ENCODE data around the gene STX16. TPM values are rescaled to one million over a fixed set of nuclear protein-coding genes. Genes with fewer than 3 reads are reported as not detected.
"Not testable (repeated sequence)": the region's sequence is repeated elsewhere in the genome, so short reads cannot be mapped to it uniquely, and the experiment has no call there.

STX16 gene
- total RNA-seq, 1 experiment from 2014 or later: 21.4 TPM

DNA sequence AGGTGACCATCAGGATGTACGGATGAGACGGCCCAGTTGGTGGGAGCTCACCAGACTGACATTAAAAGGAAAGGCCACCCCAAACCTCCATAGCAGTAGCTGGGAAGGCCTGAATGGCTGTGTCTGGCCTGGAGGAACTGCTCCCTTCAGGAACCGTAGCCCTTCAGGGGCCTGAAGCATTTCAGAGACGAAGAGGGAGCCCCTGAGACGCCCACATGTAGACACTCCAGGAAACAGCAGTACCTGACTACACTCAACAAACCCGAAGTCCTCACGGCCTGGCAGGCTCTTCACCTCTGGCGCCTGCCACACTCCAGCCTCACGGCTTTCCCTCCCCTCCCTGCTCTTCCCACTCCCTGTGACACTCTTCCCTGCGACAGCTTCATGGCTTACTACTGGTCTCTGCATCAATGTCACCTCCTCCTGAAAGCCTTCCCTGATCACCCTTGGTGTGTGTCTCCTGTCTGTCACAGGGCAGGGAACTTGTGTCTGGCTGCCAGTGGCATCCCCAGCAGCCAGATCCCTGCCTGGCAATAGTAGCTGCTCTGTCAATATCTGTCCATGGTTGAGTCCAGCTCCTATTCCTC, 14.6 kb upstream of the STX16 start:
- no peak for DNase-seq (ENCODE audit: low read depth)

DNA sequence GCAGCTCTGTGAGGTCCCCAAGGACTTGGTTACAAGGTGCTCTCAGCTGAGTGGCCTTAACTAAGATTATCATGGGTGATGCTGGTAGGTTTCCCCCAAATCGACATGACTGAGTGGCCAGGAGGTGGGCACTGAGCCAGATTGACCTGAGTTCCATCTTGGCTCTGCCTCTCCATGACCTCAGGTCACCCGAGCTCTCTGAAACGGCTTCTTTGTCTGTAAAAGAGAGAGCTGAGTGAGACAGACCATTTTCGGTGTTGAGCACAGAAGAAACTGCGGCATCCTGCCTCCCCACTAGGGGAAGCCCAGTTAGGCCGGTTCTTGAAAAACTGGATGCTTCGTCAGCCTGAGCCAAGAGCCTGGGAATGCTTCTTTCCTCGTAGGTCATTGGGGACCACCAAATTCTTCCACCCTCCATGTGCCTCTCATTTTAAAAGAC, 14.1 kb upstream of the STX16 start:
- DNase-seq (ENCODE audit: low read depth): no peak

DNA sequence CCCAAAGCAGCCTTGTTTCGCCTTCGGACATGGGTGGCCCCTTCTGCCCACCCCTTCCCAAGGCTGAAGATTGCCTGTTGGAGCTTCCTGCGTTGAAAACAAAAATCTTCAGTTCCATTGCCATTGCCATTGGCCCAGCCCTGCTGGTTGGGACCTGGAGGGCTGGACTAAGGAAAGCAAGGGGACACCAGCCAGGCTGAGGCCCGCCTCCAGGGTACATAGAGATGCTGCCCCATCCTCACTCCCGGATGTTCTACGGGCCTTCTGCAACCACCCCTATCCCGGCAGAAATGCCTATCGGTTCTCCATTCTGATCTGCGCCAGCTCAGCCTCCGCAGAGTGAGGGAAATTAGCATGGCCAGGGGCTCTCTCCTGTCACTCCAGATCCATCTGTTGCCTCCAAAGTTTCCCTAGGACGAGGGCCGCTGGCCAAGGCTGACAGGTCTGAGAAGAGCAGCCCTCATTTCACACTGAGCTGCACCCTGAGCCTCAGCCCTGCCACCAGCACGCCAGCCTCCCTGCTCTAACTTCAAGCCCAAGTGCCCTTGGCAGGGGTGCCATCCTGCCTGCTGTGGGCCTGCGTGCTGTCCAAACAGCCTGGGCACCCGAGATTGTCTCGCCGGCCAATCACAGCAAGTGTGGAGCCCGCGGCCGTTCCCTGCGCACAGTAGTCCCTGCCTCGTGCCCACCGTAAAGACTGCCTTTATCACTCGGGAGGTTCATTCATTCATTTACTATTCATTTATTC, 13.4 kb upstream of the STX16 start:
- DNase-seq (ENCODE audit: low read depth): no peak

DNA sequence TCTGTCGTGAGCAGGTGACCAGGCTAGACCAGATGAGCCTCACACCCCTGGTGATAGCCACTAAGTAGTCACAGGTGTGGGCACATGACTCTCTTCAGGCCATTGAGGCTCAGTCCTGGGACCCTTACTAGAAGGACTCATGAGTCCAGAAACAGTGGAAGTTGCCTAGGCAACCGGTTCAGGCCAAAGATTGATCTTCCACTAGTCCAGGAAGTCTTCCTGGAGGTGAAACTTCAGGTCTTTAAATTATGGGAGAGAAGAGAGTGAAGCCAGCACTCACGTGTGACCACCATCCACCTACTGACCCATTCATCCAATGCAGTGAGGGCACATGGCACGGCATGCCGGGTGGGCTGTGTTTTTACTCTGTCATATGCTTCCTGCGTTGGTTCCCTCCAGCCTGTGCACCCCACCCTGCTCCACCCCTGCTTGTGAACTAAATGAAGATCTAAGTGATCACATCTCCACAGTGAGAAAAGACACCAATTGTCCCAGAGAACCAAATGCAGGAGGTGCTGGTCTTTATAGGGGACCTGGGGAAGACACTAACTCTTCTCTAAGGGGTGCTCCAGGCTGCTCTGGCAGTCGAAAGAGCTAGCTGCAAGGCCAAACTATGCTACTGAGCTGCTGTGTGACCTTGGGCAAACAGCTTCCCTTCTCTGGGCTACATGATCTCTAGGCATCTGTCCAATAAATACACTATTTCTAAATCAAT, 12.5 kb upstream of the STX16 start:
- no peak for DNase-seq (ENCODE audit: low read depth)

DNA sequence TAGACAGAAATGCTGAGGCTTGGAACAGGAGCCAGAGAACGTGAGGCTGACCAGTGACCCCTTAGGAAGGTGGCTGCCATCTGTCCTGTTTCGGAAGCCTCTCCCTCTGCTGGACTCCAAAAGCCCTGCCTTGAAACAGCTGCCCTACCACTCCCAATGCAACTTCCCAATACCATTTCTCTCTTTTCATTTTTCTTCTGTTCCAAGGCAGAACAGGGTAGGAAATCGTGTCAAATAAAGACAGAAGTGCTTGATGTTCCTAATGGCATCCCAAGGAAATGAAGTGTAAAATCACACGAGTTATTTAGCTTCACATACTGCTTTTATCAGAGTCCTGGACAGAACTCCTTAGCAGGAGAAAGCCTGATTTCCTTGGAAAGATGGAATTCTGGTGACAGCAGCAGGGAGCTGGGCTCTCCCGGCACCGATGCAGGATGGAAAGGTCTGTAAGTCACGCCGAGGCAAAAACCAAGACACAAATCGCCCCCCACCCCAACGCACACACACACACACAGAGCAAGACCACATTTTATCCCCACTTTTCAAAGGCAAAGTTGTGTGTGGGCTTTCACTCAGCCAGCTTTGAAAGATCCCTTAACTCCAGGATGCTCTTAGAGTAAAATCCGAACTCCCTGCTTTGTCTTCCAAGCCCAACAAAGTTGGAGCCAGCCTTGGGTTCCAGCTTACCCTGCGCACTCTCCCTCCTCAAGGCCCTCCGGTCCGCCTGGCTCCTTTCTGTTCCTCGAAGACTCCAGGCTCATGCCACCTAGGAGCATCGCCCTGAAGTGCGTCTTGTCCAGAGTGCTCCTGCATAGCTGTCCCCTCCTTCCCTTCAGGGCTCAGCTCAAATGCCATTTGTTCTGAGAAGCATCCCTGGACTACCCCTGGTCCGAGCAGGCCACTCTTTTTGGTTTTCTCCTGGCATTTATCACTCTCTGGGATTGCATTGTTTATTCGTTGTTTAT, 11.6 kb upstream of the STX16 start:
- DNase-seq (ENCODE audit: low read depth): no peak

DNA sequence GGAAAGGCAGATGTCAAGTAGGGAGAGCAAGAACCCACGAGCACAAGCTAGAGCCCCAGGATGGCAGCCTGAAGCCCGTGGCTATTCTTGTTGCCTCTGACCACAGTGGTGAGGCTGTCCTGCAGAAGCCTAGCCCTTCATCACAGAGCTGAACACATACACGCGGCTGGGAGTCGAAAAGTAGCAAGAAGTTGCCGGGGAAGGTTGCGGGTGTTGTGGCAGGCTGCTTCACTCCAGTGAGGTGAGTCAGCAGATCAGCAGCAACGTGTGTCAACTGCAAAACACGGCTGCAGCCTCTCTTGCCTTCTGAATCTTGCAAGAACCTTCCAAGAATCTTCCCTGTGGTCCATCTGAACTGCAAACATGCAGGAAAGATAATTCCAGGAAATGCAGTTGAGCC, 10.6 kb upstream of the STX16 start:
- peak; percentile 54 for DNase-seq (ENCODE audit: low read depth)

DNA sequence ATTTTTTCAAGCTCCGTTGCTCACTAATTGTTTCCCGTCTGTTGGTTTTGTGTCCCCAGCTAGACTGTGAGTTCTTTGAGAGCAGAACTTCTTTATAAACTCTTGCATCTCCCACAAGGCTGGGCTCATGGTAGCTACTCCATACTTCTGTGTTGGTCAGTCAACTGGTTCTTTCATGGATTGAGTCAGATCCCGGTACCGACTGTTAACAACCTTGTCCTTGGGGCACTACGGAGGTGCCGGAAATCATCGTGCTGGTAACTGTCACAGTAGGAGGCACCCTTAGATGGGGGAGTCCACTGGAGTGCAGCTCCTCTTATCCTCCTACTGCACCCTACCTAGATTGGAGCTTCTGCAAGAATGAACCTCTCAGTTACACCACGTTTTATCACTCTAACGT, 8.6 kb upstream of the STX16 start:
- no peak for DNase-seq (ENCODE audit: low read depth)

DNA sequence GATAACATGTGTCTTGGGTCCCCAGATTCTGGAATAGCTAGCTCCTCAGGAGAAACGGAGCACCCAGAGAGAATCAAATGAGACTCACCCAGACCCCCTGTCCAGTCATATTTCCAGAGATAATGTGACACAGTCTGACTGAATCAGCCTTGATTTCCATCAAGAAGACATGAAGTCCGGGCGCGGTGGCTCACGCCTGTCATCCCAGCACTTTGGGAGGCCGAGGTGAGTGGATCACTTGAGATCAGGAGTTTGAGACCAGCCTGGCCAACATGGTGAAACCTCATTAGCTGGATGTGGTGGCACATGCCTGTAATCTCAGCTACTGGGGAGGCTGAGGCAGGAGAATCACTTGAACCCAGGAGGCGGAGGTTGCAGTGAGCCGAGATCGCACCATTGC, 8.2 kb upstream of the STX16 start:
- DNase-seq (ENCODE audit: low read depth): not testable (repeated sequence)

DNA sequence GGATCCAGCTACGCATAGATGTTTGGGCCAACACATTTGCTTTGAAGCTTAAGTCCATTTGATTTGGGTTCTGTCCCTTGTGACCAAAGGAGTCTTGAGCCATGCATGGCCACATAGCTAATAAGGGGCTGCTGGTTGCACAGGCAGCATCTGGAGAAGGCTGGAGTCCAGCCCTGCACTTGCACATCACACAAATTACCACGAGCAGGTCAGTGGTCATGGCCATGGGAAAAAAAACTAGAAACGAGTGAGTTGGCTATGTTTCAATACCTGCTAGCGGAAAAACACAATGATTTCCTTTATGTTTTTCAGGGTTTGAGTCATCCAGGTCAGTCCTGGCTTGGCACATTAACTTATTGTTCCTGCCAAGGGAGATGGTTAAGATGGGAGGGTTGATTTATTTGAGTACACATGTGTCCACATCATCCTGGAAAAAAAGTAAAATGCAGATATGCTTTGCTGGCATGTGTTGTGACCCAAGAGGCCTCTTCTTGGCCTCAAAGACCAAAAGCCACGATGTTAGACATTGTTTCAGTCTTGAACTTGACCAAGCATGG, 5.6 kb upstream of the STX16 start:
- DNase-seq (ENCODE audit: low read depth): peak; percentile 98

DNA sequence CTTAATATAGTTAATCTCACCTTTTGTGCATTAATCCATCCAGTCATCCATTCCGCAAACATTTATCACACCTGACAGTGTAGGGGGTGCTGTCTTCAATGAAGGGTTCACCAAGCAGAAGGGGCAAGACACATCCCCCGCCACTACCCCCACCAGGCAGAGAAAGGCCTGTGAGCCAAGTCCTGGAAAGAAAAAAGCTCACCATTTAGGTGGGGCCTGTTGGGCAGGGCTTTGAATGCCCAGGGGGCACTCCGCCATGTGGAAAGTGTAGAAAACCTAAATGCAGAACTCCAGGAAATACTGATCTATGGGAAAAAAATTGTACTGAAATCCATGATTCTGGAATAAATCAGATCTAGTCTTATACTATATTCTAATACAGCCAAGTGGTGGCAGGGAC, 4.8 kb upstream of the STX16 start:
- no peak for DNase-seq (ENCODE audit: low read depth)

DNA sequence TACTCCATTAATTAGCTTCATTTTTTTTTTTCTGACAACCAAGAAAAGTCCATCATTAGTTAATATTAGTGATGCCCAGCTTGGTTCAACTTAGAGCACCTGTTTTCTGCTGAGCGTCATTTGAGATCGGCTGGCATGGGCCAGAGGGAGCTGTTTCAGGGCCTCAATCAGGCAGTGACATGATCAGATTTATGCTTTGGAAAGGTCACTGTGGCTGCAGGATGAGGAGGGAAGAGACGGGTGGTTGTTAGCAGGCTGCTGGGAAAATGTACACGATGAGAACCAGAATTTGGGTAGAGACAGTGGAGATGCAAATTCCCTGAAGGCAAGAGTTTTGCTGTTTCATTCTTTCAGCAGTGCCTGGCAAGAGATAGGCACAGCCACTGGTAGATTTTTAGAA, 4.4 kb upstream of the STX16 start:
- DNase-seq (ENCODE audit: low read depth): no peak

DNA sequence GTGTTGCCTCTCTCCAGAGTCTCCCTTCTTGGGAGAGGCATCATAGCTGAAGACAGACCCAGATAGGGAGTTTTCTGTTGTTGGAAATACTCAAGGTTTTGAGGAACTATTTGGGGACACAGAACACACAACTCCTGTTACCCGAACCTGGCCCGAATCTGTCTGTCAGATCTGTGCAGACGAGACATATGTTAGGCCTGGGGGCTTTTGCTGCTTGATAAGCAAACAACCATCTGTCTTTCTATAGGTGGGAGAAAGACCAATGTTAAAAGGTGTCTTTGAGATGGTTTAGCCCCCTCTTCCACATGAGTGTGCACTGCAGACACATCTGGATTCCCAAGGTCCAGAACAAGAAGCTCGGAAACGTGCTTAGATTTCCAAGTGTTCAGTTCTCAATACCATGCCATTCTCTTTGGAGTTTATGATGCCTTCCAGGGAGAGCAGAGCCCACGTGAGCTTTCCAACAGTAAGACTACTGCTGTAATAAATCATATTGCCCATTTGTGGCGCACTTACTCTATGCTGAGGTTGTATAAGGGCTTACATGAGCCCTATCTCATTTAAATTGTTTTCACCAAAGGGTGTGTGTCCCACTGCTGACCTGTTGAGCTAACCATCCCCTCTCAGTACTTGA, 3.8 kb upstream of the STX16 start:
- no peak for DNase-seq (ENCODE audit: low read depth)

DNA sequence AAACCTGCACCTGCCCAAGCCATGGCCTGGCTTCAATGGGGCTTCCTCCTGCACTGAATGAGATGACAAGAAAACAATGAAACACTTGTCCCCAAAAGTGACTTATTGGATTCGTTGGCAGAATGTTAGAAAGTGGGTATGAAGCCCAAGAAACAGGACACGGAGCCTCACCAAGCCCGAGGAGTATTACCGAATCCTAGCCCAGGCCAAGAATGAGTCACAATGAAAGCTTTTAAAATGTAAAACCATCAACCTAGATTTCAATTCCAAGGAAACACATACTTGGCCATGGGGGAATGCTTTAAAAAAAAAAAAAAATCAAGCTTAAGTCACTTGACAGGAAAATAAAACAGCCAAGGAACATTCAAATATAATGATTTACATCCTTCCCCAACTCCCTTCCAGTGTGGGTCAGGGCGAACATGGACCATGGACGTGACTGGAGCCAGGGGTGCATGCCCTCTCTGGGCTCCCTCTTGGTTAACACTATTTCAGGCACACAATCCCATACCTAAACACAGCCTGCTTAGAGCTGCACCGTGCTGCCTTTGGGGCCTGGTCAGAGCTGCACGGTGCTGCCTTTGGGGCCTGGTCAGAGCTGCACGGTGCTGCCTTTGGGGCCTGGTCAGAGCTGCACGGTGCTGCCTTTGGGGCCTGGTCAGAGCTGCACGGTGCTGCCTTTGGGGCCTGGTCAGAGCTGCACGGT, 3.1 kb upstream of the STX16 start:
- DNase-seq (ENCODE audit: low read depth): peak; percentile 82

DNA sequence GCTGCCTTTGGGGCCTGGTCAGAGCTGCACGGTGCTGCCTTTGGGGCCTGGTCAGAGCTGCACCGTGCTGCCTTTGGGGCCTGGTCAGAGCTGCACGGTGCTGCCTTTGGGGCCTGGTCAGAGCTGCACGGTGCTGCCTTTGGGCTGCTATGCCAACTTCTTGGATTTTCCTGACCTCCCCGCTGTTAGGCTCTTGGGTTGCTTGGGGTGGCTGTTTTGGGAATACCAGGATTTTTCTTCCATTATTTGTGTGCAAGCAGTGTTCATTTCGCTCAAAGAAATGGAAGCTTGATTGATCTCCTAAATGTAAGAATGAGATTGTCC, 2.6 kb upstream of the STX16 start:
- not testable (repeated sequence) for DNase-seq (ENCODE audit: low read depth)

DNA sequence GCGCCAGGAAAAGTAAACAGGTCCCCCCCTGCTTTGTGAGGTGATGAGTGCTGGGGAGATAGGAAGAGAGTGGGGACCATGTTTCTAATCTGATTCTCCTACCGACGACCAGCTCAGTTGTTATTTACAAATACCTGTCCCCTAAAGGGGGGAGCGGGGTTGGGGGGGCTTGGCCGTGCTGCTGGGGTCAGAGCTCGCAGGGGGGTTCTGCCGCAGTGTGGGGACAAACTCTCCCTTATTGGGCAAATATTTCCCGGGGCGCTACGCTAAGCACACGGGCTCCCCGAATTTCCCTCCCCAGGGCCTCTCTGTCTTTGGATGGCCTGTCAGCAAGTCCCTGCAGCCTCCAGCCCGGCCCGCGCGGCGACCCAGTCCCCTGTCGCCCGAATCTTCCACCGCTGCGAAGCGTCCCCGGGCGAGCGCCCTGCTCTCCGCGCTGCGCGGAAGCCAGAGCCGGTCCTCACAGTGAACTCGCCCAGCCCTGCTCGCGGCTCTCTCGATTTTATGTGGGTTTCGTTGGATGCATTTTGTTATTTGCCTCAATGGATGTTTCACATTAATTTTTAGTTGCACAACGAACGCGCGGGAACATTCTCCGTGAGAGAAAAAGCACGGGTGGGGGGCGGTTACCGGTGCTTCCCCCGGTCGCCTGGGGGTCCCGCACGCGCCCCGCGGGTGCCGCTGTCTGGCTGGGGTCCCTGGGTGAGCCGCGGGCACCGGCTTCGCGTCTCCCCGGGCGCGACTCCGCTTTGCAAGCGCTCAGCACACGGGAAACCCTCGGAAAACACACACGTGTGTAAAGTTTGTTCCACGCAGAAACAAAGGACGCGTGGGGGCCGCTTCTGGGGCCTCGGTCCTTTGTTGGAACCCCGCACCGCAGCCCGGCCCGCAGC, 1.5 kb upstream of the STX16 start:
- DNase-seq (ENCODE audit: low read depth): no peak

DNA sequence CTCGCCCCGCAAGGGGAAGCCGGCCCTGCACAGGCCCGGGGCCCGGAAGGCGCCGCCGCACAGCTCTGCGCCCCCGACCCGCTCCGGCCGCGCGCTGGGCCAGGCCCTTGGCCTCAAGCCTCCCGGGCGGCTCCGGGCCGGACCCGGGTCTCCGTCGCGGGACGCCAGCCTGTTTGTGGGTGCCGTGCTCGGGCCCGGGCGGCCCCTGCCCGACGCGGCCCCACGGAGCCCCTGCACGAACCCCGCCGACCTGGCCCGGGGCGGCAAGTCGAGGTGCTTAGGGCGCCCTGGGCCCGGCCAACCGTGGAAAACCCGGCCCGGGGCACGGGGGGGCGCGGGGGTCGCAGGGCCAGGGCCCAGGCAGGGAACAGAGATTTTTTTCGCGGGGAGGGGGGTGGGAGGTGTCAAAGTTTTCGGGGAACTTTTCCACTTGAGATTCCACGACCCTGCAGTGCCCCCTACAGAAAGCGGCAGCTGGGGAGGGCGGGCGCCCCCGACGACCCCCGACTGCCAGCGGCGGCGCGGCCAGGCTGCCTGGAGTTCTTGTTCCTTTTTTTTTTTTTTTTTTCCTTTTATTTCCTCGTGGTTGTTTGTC, 805 bp upstream of the STX16 start:
- no peak for DNase-seq (ENCODE audit: low read depth)

DNA sequence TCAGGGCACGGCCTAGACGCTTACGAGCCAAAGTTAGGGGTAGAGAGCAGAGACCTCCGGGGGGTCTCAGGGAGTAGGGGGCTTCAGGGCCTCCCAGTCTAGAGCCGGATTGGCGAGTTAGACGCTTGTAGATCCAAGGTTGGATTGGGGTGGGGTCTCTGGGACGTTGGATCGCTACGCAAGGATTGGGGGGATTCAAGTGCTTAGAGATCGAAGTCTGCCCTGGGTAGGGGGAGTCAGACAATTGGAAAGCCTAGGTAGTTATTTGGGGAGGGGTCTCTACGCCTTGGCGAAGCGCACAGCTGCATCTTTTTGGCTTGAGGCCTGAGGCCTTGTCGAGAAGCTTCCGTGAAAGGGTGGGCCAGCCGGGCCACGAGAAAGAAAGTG, 469 bp downstream of the STX16 start:
- DNase-seq (ENCODE audit: low read depth): no peak

DNA sequence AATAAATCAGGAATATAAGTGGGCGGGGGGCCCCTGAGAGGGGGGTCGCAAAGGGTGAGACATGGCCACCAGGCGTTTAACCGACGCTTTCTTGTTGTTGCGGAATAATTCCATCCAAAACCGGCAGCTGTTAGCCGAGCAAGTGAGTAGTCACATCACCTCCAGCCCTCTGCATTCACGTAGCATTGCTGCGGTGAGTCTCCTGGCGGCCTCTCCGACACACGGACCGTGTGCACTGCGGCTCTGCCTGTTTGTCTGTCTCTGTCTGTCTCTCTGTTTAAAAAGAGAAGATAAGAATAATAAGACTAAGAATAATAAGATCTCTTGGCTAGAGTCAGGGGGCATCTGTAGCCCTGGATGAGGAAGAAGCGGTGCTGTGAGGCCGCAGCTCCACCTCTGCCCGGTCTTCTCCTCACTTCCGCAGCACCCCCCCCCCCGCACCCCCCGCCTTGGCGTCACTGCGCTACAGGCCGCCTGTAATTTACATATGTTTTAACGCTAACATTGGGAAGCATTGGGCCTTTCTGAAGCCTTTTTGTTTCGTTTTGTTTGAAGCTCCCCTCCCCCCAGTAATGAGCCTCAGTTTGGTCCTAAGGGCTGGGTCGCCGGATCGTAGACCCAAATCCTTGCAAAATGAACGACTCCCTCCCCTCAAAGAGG, 993 bp downstream of the STX16 start:
- peak; percentile 76 for DNase-seq (ENCODE audit: low read depth)

All from HT1080 (cell line).